ENCODE data around the gene OR4S1. TPM values are rescaled to one million over a fixed set of nuclear protein-coding genes. Genes with fewer than 3 reads are reported as not detected.

Gene OR4S1, protein sequence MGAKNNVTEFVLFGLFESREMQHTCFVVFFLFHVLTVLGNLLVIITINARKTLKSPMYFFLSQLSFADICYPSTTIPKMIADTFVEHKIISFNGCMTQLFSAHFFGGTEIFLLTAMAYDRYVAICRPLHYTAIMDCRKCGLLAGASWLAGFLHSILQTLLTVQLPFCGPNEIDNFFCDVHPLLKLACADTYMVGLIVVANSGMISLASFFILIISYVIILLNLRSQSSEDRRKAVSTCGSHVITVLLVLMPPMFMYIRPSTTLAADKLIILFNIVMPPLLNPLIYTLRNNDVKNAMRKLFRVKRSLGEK
- not detected for total RNA-seq
- polyA plus RNA-seq: not detected

- Histone ChIP-seq H3K9ac (ENCODE audit: low read depth in 1 of 2, low read length in 2 of 2) (no peak within 1 kb of the TSS), H3K27me3 (ENCODE audit: control insufficient read depth in 4 of 4, insufficient read depth in 4 of 4, low read length in 3 of 4) (no peaks in the 10 kb centered on the region), H3K27ac (ENCODE audit: low read depth in 1 of 2, low read length in 2 of 2) (no peak within 1 kb of the TSS), H3K4me3 (ENCODE audit: low read depth in 1 of 3, low read length in 3 of 3) (no peak within 1 kb of the TSS), H3K36me3 (ENCODE audit: control insufficient read depth in 4 of 4, insufficient read depth in 3 of 4, low read depth in 1 of 4, low read length in 3 of 4) (no peaks in the 10 kb centered on the region), H3K9me3 (ENCODE audit: control insufficient read depth in 4 of 4, low read length in 3 of 4) (no peaks in the 10 kb centered on the region), H3K4me1 (ENCODE audit: control insufficient read depth in 4 of 4, insufficient read depth in 4 of 4, low read length in 3 of 4) (no peaks in the 10 kb centered on the region)
- no peak for TF ChIP-seq FOXA2 (IDR thresholded peaks at IDR 0.05)
- no peak for TF ChIP-seq ATF3 (IDR thresholded peaks at IDR 0.05)
- TF ChIP-seq, protein P1, sequence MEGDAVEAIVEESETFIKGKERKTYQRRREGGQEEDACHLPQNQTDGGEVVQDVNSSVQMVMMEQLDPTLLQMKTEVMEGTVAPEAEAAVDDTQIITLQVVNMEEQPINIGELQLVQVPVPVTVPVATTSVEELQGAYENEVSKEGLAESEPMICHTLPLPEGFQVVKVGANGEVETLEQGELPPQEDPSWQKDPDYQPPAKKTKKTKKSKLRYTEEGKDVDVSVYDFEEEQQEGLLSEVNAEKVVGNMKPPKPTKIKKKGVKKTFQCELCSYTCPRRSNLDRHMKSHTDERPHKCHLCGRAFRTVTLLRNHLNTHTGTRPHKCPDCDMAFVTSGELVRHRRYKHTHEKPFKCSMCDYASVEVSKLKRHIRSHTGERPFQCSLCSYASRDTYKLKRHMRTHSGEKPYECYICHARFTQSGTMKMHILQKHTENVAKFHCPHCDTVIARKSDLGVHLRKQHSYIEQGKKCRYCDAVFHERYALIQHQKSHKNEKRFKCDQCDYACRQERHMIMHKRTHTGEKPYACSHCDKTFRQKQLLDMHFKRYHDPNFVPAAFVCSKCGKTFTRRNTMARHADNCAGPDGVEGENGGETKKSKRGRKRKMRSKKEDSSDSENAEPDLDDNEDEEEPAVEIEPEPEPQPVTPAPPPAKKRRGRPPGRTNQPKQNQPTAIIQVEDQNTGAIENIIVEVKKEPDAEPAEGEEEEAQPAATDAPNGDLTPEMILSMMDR (IDR thresholded peaks at IDR 0.05; ENCODE audit: low read depth, low read length, missing input control): no peak
- TF ChIP-seq JUND (IDR thresholded peaks at IDR 0.05): no peak
- TF ChIP-seq NR2F2 (IDR thresholded peaks at IDR 0.05): no peak
- TF ChIP-seq, protein P2, sequence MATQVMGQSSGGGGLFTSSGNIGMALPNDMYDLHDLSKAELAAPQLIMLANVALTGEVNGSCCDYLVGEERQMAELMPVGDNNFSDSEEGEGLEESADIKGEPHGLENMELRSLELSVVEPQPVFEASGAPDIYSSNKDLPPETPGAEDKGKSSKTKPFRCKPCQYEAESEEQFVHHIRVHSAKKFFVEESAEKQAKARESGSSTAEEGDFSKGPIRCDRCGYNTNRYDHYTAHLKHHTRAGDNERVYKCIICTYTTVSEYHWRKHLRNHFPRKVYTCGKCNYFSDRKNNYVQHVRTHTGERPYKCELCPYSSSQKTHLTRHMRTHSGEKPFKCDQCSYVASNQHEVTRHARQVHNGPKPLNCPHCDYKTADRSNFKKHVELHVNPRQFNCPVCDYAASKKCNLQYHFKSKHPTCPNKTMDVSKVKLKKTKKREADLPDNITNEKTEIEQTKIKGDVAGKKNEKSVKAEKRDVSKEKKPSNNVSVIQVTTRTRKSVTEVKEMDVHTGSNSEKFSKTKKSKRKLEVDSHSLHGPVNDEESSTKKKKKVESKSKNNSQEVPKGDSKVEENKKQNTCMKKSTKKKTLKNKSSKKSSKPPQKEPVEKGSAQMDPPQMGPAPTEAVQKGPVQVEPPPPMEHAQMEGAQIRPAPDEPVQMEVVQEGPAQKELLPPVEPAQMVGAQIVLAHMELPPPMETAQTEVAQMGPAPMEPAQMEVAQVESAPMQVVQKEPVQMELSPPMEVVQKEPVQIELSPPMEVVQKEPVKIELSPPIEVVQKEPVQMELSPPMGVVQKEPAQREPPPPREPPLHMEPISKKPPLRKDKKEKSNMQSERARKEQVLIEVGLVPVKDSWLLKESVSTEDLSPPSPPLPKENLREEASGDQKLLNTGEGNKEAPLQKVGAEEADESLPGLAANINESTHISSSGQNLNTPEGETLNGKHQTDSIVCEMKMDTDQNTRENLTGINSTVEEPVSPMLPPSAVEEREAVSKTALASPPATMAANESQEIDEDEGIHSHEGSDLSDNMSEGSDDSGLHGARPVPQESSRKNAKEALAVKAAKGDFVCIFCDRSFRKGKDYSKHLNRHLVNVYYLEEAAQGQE (IDR thresholded peaks at IDR 0.05): no peak
- TF ChIP-seq EGR1 (IDR thresholded peaks at IDR 0.05; ENCODE audit: low read depth in 2 of 2): no peak
- no peak for TF ChIP-seq FOXA1 (IDR thresholded peaks at IDR 0.05)
- no peak for DNase-seq (ENCODE audit: low spot score)
- WGBS: 74% methylated on average over 1 of the region's 1 CpG
These were observed at the start of gene OR4S1 for GRCh38 chr11:48305923-48306322. TSS of gene OR4S1 (plus strand) at chr11:48306223. CDS start at chr11:48306223, 0 bp downstream.

DNA sequence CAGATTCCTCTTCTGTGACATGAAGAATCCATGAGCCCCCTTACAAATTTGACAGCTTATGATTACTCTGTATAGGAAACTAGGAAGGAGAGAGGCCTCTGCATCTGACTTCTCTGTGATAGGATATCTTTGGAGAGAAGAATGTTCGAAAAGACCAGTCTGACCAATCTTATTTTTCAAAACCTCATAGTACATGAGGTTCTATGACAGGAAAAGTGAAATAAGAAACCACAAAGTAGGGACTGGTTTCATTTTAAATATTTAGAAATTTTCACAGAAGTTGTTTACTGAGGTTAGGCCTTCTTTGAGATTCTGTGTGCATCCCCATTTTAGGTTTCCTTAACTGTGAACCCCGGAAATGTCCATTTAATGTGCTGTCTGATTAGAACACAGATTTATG is 44.4 kb upstream of the OR4S1 start:
- H3K4me3 ChIP-seq (ENCODE audit: low read depth in 1 of 3, low read length in 3 of 3): no peak overlapping the region
- no peak for DNase-seq (ENCODE audit: low spot score)
- H3K9me3 ChIP-seq (ENCODE audit: control insufficient read depth in 4 of 4, low read length in 3 of 4): peaks cover 0 to 2% (median 0%) of the 10 kb centered on the region in 4 donors
- TF ChIP-seq, protein P2 (IDR thresholded peaks at IDR 0.05): no peak
- no peak for TF ChIP-seq ZBTB33 (IDR thresholded peaks at IDR 0.05)
- TF ChIP-seq RXRA (IDR thresholded peaks at IDR 0.05): no peak
- no peak for TF ChIP-seq GABPA (IDR thresholded peaks at IDR 0.05 in 1 of 2, conservative IDR thresholded peaks at IDR 0.05 in 1 of 2)
- TF ChIP-seq SP1 (IDR thresholded peaks at IDR 0.05): no peak
- no peak for TF ChIP-seq HNF4A (conservative IDR thresholded peaks at IDR 0.05)
- no peak for TF ChIP-seq EGR1 (IDR thresholded peaks at IDR 0.05; ENCODE audit: low read depth in 2 of 2)
- no peak for TF ChIP-seq JUND (IDR thresholded peaks at IDR 0.05)
- TF ChIP-seq ATF3 (IDR thresholded peaks at IDR 0.05): no peak
- TF ChIP-seq RAD21 (IDR thresholded peaks at IDR 0.05): no peak
- TF ChIP-seq FOXA2 (IDR thresholded peaks at IDR 0.05): no peak
- TF ChIP-seq NR2F2 (IDR thresholded peaks at IDR 0.05): no peak
- 72% methylated on average over 2 of the region's 2 CpGs for WGBS
- no peaks in the 10 kb centered on the region for H3K4me1 ChIP-seq (ENCODE audit: control insufficient read depth in 4 of 4, insufficient read depth in 4 of 4, low read length in 3 of 4)
- no peaks in the 10 kb centered on the region for H3K27me3 ChIP-seq (ENCODE audit: control insufficient read depth in 4 of 4, insufficient read depth in 4 of 4, low read length in 3 of 4)
- H3K9ac ChIP-seq (ENCODE audit: low read depth in 1 of 2, low read length in 2 of 2): no peak overlapping the region
- H3K27ac ChIP-seq (ENCODE audit: low read depth in 1 of 2, low read length in 2 of 2): no peak overlapping the region
- no peaks in the 10 kb centered on the region for H3K36me3 ChIP-seq (ENCODE audit: control insufficient read depth in 4 of 4, insufficient read depth in 3 of 4, low read depth in 1 of 4, low read length in 3 of 4)
